HG03460 (cell line): Measurements from ENCODE around the gene SERPINB6.
"Not testable (repeated sequence)": the region's sequence is repeated elsewhere in the genome, so short reads cannot be mapped to it uniquely, and the experiment has no call there.

Source experiments
- ATAC-seq: cut with Tn5 transposase; IDR thresholded peaks from one replicate; pipeline ENCODE4 v1.9.1; 2021; ENCODE audit not compliant: unreplicated experiment

The SERPINB6 gene

GRCh38 chr6:2977799-2978590 lies 6.6 kb upstream of the SERPINB6 start:
- ATAC-seq = no peak

GRCh38 chr6:2977290-2977689 lies 5.9 kb upstream of the SERPINB6 start:
- no peak for ATAC-seq

- ATAC-seq = no peak
Observed at GRCh38 chr6:2976571-2977085, 5.3 kb upstream of the SERPINB6 start.

- ATAC-seq = no peak
Observed at GRCh38 chr6:2976060-2976459, 4.7 kb upstream of the SERPINB6 start.

GRCh38 chr6:2973676-2974075 lies 2.3 kb upstream of the SERPINB6 start:
- ATAC-seq = no peak

GRCh38 chr6:2973180-2973579 lies 1.8 kb upstream of the SERPINB6 start:
- not testable (repeated sequence) for ATAC-seq

GRCh38 chr6:2972685-2973084 lies 1.3 kb upstream of the SERPINB6 start:
- not testable (repeated sequence) for ATAC-seq

GRCh38 chr6:2972219-2972487 lies 786 bp upstream of the SERPINB6 start:
- not testable (repeated sequence) for ATAC-seq

- ATAC-seq = no peak
Observed at GRCh38 chr6:2970753-2971419, 481 bp downstream of the SERPINB6 start.

GRCh38 chr6:2970034-2970685 lies 1.2 kb downstream of the SERPINB6 start:
- ATAC-seq = no peak

- no peak for ATAC-seq
Observed at GRCh38 chr6:2969549-2969948, 1.8 kb downstream of the SERPINB6 start.

- no peak for ATAC-seq
Observed at GRCh38 chr6:2968600-2969135, 2.7 kb downstream of the SERPINB6 start.

GRCh38 chr6:2967936-2968335 lies 3.4 kb downstream of the SERPINB6 start:
- ATAC-seq = no peak

- ATAC-seq = no peak
Observed at GRCh38 chr6:2966347-2966746, 5.0 kb downstream of the SERPINB6 start.

- no peak for ATAC-seq
Observed at GRCh38 chr6:2964793-2965505, 6.4 kb downstream of the SERPINB6 start.

GRCh38 chr6:2963756-2964155 lies 7.6 kb downstream of the SERPINB6 start:
- ATAC-seq = no peak

GRCh38 chr6:2962636-2963035 lies 8.7 kb downstream of the SERPINB6 start:
- ATAC-seq = no peak

GRCh38 chr6:2962004-2962403 lies 9.4 kb downstream of the SERPINB6 start:
- no peak for ATAC-seq

GRCh38 chr6:2961506-2961905 lies 9.9 kb downstream of the SERPINB6 start:
- no peak for ATAC-seq

GRCh38 chr6:2960935-2961334 lies 10.4 kb downstream of the SERPINB6 start:
- ATAC-seq = no peak
